Vagina (tissue), 2 donors: ENCODE measurements around the gene RDH11. TPM values are rescaled to one million over a fixed set of nuclear protein-coding genes. Genes with fewer than 3 reads are reported as not detected.

Experiments used
- DNase-seq, 2 donors: peaks; one replicate each; pipeline ENCODE4 v3.0.0-alpha.2; 2017; ENCODE audit errors: extremely low spot score in 2 of 2
- H3K27ac ChIP-seq: fragments of 200-600 bp; sonication (generic); one replicate; pipeline ENCODE4 v1.5.1; 2019
- H3K27me3 ChIP-seq: fragments of 200-600 bp; sonication (generic); one replicate; pipeline ENCODE4 v1.5.1; 2019
- H3K36me3 ChIP-seq, 2 donors: fragments of 200-600 bp; sonication (generic); one replicate each; pipeline ENCODE4 v1.5.1; 2017 to 2019
- H3K4me1 ChIP-seq: fragments of 200-600 bp; sonication (generic); one replicate; pipeline ENCODE4 v1.5.1; 2019
- H3K4me3 ChIP-seq, 2 donors: fragments of 200-600 bp; sonication (generic); 1 replicate in 1 of 2; 2 replicates in 1 of 2; pipeline ENCODE4 v1.5.1; 2016 to 2019
- H3K9me3 ChIP-seq: fragments of 200-600 bp; sonication (generic); one replicate; pipeline ENCODE4 v1.5.1; 2019
- CTCF ChIP-seq, 3 experiments: fragments of 450-650 bp in 2 of 3; fragments of 200-600 bp in 1 of 3; sonication (generic) in 1 of 3; IDR thresholded peaks; one replicate each; pipeline ENCODE4 v1.5.1; 2017 to 2019; ENCODE audit warnings: antibody characterized with exemption in 3 of 3, mild to moderate bottlenecking in 2 of 3, moderate library complexity in 2 of 3
- POLR2A ChIP-seq, 2 donors: fragments of 450-650 bp; IDR thresholded peaks; one replicate each; pipeline ENCODE4 v1.6.1; 2017; ENCODE audit warnings: antibody characterized with exemption in 2 of 2, mild to moderate bottlenecking in 2 of 2, moderate library complexity in 2 of 2
- POLR2AphosphoS5 ChIP-seq, 2 donors: sonication (generic); formaldehyde crosslinking; IDR thresholded peaks; one replicate each; pipeline ENCODE4 v1.9.0; 2017; ENCODE audit warnings: antibody characterized with exemption in 2 of 2, mild to moderate bottlenecking in 2 of 2, low read depth in 1 of 2; ENCODE audit not compliant: insufficient read depth in 1 of 2
- intact Hi-C: fragments of 100-400 bp; cut with DNase I; formaldehyde crosslinking; loops from one replicate; pipeline ENCODE4 v1.15.1; 2023
- total RNA-seq: library from RNA; depleted of rRNA; stranded (reverse); fragments of >200 nt; gene quantifications from one replicate; pipeline ENCODE4 v1.2.3, GENCODE V29; 2016

Gene RDH11
- total RNA-seq, 1 donor from 2014 or later: 44.0 TPM

GRCh38 chr14:67734675-67735074 is 39.1 kb upstream of the RDH11 start:
- intact Hi-C loops: no loop called here
- no peaks in the 10 kb centered on the region for H3K9me3 ChIP-seq
- H3K4me3 ChIP-seq: no peak overlapping the region
- no peaks in the 10 kb centered on the region for H3K27me3 ChIP-seq
- H3K27ac ChIP-seq: no peak overlapping the region
- no peak for DNase-seq
- no peaks in the 10 kb centered on the region for H3K36me3 ChIP-seq
- no peak for TF ChIP-seq POLR2A (IDR thresholded peaks at IDR 0.05)
- TF ChIP-seq CTCF (IDR thresholded peaks at IDR 0.05): no peak
- TF ChIP-seq POLR2AphosphoS5 (IDR thresholded peaks at IDR 0.05; ENCODE audit: insufficient read depth in 1 of 2, low read depth in 1 of 2): no peak
- H3K4me1 ChIP-seq: peaks cover 5% of the 10 kb centered on the region

- TF ChIP-seq POLR2A (IDR thresholded peaks at IDR 0.05): no peak
- TF ChIP-seq POLR2AphosphoS5 (IDR thresholded peaks at IDR 0.05; ENCODE audit: insufficient read depth in 1 of 2, low read depth in 1 of 2): no peak
- no peak for TF ChIP-seq CTCF (IDR thresholded peaks at IDR 0.05)
- Histone ChIP-seq H3K27ac (no peak overlapping the region), H3K36me3 (no peaks in the 10 kb centered on the region), H3K4me3 (no peak overlapping the region), H3K9me3 (no peaks in the 10 kb centered on the region), H3K27me3 (no peaks in the 10 kb centered on the region), H3K4me1 (peaks cover under 1% of the 10 kb centered on the region)
- intact Hi-C loops: no loop called here
- no peak for DNase-seq
Observed at GRCh38 chr14:67733616-67734015, 38.1 kb upstream of the RDH11 start.

- H3K9me3 ChIP-seq: no peaks in the 10 kb centered on the region
- H3K4me3 ChIP-seq: no peak overlapping the region
- H3K27me3 ChIP-seq: no peaks in the 10 kb centered on the region
- no peak overlapping the region for H3K27ac ChIP-seq
- no peaks in the 10 kb centered on the region for H3K4me1 ChIP-seq
- H3K36me3 ChIP-seq: no peaks in the 10 kb centered on the region
- TF ChIP-seq POLR2AphosphoS5 (IDR thresholded peaks at IDR 0.05; ENCODE audit: insufficient read depth in 1 of 2, low read depth in 1 of 2) (no peak), CTCF (IDR thresholded peaks at IDR 0.05) (no peak), POLR2A (IDR thresholded peaks at IDR 0.05) (no peak)
- intact Hi-C loops: no loop called here
- no peak for DNase-seq
Observed at GRCh38 chr14:67729072-67729885, 33.7 kb upstream of the RDH11 start.

- Histone ChIP-seq H3K27ac (no peak overlapping the region), H3K27me3 (no peaks in the 10 kb centered on the region), H3K36me3 (no peaks in the 10 kb centered on the region), H3K4me3 (no peak overlapping the region), H3K9me3 (no peaks in the 10 kb centered on the region), H3K4me1 (no peaks in the 10 kb centered on the region)
- intact Hi-C loops: no loop called here
- TF ChIP-seq POLR2A (IDR thresholded peaks at IDR 0.05) (no peak), CTCF (IDR thresholded peaks at IDR 0.05) (no peak), POLR2AphosphoS5 (IDR thresholded peaks at IDR 0.05; ENCODE audit: insufficient read depth in 1 of 2, low read depth in 1 of 2) (no peak)
- no peak for DNase-seq
Observed at GRCh38 chr14:67728258-67728657, 32.7 kb upstream of the RDH11 start.

- Histone ChIP-seq H3K27me3 (no peaks in the 10 kb centered on the region), H3K4me1 (peaks cover 5% of the 10 kb centered on the region), H3K36me3 (no peaks in the 10 kb centered on the region), H3K27ac (no peak overlapping the region), H3K4me3 (no peak overlapping the region), H3K9me3 (no peaks in the 10 kb centered on the region)
- DNase-seq: no peak
- intact Hi-C loops: no loop called here
- TF ChIP-seq POLR2AphosphoS5 (IDR thresholded peaks at IDR 0.05; ENCODE audit: insufficient read depth in 1 of 2, low read depth in 1 of 2) (no peak), POLR2A (IDR thresholded peaks at IDR 0.05) (no peak), CTCF (IDR thresholded peaks at IDR 0.05) (no peak)
Observed at GRCh38 chr14:67727361-67727760, 31.8 kb upstream of the RDH11 start.
